Stimulated activated naive CD4-positive, alpha-beta T cell treated with Interleukin-2 at 50 U/mL for 16 hours (primary cell): ENCODE measurements around the gene NFE2L3.
A peak's percentile ranks its signal among the peaks of the same experiment; 100 is the strongest.

ENCODE experiments used
- DNase-seq: peaks from one replicate; lab custom pipeline; 2025; lab: John Stamatoyannopoulos, UW

NFE2L3 gene

GRCh38 chr7:26199301-26200037 lies 47.5 kb downstream of the NFE2L3 start:
- peak; percentile 71 for DNase-seq

GRCh38 chr7:26200038-26200443 lies 48.0 kb downstream of the NFE2L3 start:
- peak; percentile 70 for DNase-seq

- peak; percentile 95 for DNase-seq
Measured at GRCh38 chr7:26200444-26201246, 48.6 kb downstream of the NFE2L3 start, which contains the start of gene HNRNPA2B1. Gene HNRNPA2B1 (minus strand): TSS chr7:26200746. CDS start chr7:26200577, 169 bp downstream.

- peak; percentile 86 for DNase-seq
Measured at GRCh38 chr7:26201247-26202018, 49.4 kb downstream of the NFE2L3 start, which contains the start of gene CBX3. Gene CBX3 (plus strand): TSS chr7:26201745. CDS start chr7:26202999, 1,254 bp downstream.

GRCh38 chr7:26202019-26202990 lies 50.3 kb downstream of the NFE2L3 start:
- peak; percentile 52 for DNase-seq

- no peak for DNase-seq
Measured at GRCh38 chr7:26203016-26203415, 51.0 kb downstream of the NFE2L3 start.

- no peak for DNase-seq
Measured at GRCh38 chr7:26208040-26208439, 56.0 kb downstream of the NFE2L3 start.

DNA sequence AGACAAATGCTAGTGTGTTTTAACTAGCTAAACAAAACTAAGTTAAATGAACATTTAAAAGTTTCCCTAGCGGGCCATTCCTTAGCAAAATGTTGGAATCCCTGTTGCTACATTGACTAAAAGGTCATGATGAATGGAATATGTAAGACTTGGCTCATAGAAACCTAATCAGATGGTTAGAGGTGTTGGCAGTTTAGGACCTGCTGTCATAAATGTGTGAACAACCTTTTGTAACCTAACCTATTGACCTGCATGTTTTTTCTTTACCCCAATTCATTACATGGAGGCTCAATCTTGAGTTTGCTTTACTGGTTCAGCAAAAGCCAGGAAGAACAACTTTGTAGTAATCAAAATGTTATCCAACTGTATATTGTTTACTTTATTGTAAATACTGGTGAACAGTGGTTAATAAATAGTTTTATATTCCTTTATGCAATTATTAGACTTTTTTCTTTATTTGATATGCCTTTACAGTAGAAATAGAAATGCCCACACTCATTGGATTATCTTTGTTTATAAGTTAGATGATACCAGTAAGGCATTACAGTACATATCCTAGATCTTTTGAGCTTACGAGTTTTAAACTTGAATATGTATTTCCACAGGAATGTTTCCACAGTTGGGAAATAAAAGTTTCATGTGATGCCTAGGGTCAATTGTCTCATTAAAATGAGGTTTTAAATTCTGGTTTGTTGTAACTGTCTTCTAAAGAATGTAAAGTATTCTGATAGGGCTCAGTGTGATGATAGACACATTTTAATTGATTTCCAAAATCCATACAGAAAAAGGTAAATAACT lies 61.1 kb downstream of the NFE2L3 start:
- DNase-seq = no peak

GRCh38 chr7:26213807-26214515 lies 62.0 kb downstream of the NFE2L3 start:
- no peak for DNase-seq

GRCh38 chr7:26216049-26216448 lies 64.1 kb downstream of the NFE2L3 start:
- DNase-seq = no peak

DNA sequence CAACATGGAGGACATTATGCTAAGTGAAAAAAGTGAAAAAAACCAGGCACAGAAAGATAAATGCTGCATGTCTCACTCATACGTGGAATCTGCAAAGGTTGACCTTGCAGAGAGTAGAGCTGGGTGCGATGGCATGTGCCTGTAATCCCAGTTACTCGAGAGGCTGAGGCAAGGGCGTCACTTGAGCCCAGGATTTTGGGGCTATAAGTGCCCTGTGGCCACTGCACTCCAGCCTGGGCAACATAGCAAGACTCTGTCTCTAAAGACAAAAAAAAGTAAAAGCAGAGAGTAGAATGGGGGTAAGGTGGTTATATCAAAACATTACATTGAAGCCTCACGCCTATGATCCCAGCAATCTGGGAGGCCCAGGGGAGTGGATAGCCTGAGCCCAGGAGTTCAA lies 72.4 kb downstream of the NFE2L3 start:
- no peak for DNase-seq

- DNase-seq = no peak
Measured at GRCh38 chr7:26227987-26228386, 76.0 kb downstream of the NFE2L3 start.

GRCh38 chr7:26233902-26234511 lies 82.0 kb downstream of the NFE2L3 start:
- DNase-seq = no peak
